MM.1S (cell line): Measurements from ENCODE around the gene CELF5.

ENCODE experiments used
- CTCF ChIP-seq: fragments of 300-600 bp; sonication (generic); IDR thresholded peaks from 2 replicates; pipeline ENCODE4 v1.5.1; 2016; ENCODE audit warnings: antibody characterized with exemption, low read length, mixed read lengths
- EZH2phosphoT487 ChIP-seq: fragments of 300-600 bp; sonication (generic); IDR thresholded peaks from 2 replicates; pipeline ENCODE4 v1.6.1; 2018; ENCODE audit warnings: antibody characterized with exemption, low read length

GRCh38 chr19:3184847-3185460, 39.5 kb upstream of the CELF5 start:
- TF ChIP-seq CTCF (no peak), EZH2phosphoT487 (no peak)
